Breast epithelium (tissue), 4 donors: Measurements from ENCODE around the gene ELOF1. TPM values are rescaled to one million over a fixed set of nuclear protein-coding genes. Genes with fewer than 3 reads are reported as not detected.
"Not testable (repeated sequence)": the region's sequence is repeated elsewhere in the genome, so short reads cannot be mapped to it uniquely, and the experiment has no call there.

Experiments
- DNase-seq, 2 donors: peaks; one replicate each; pipeline ENCODE4 v3.0.0-alpha.2; 2019; ENCODE audit warnings: low spot score in 2 of 2
- H3K27ac ChIP-seq, 2 donors: fragments of 200-600 bp; sonication (generic) in 1 of 2; one replicate each; pipeline ENCODE4 v1.5.1; 2016 to 2019; ENCODE audit warnings: mild to moderate bottlenecking in 1 of 2
- H3K27me3 ChIP-seq, 2 donors: fragments of 200-600 bp; sonication (generic) in 1 of 2; one replicate each; pipeline versions ENCODE4 v1.5.1 to v1.6.0; 2017 to 2019; ENCODE audit warnings: control low read depth in 1 of 2, mild to moderate bottlenecking in 1 of 2
- H3K36me3 ChIP-seq: fragments of 200-600 bp; one replicate; pipeline ENCODE4 v1.5.1; 2019
- H3K4me1 ChIP-seq, 2 donors: fragments of 200-600 bp; sonication (generic); one replicate each; pipeline ENCODE4 v1.5.1; 2016 to 2019; ENCODE audit warnings: control low read depth in 1 of 2
- H3K4me3 ChIP-seq, 3 donors: fragments of 200-600 bp; sonication (generic); 1 replicate in 2 of 3; 2 replicates in 1 of 3; pipeline ENCODE4 v1.5.1; 2016 to 2019; ENCODE audit warnings: mild to moderate bottlenecking in 3 of 3, moderate library complexity in 2 of 3
- H3K9me3 ChIP-seq, 2 donors: fragments of 200-600 bp; sonication (generic) in 1 of 2; one replicate each; pipeline ENCODE4 v1.5.1; 2016 to 2019; ENCODE audit warnings: control low read depth in 1 of 2
- POLR2A ChIP-seq: fragments of 450-650 bp; IDR thresholded peaks from one replicate; pipeline ENCODE4 v1.6.1; 2016; ENCODE audit warnings: antibody characterized with exemption, mild to moderate bottlenecking, moderate library complexity
- POLR2AphosphoS5 ChIP-seq, 3 donors: sonication (generic); formaldehyde crosslinking; IDR thresholded peaks; one replicate each; pipeline ENCODE4 v1.6.1; 2017; ENCODE audit warnings: antibody characterized with exemption in 3 of 3
- intact Hi-C: fragments of 100-400 bp; cut with DNase I; formaldehyde crosslinking; loops from one replicate; pipeline ENCODE4 v1.15.1; 2023; ENCODE audit warnings: low total_unique reads
- total RNA-seq, 3 donors: library from RNA; depleted of rRNA; stranded (reverse); fragments of >200 nt; gene quantifications; one replicate each; pipeline ENCODE4 v1.1.0, GENCODE V29; 2016
- TF ChIP-seq, protein P1 (sequence below), 3 donors: fragments of 450-650 bp; IDR thresholded peaks; one replicate each; pipeline ENCODE4 v1.5.1; 2016 to 2017; ENCODE audit warnings: antibody characterized with exemption in 3 of 3, mild to moderate bottlenecking in 3 of 3, moderate library complexity in 3 of 3

Gene ELOF1
- total RNA-seq, 3 donors from 2014 or later, result 31.7 to 38.0 (median 37.3) TPM

DNA sequence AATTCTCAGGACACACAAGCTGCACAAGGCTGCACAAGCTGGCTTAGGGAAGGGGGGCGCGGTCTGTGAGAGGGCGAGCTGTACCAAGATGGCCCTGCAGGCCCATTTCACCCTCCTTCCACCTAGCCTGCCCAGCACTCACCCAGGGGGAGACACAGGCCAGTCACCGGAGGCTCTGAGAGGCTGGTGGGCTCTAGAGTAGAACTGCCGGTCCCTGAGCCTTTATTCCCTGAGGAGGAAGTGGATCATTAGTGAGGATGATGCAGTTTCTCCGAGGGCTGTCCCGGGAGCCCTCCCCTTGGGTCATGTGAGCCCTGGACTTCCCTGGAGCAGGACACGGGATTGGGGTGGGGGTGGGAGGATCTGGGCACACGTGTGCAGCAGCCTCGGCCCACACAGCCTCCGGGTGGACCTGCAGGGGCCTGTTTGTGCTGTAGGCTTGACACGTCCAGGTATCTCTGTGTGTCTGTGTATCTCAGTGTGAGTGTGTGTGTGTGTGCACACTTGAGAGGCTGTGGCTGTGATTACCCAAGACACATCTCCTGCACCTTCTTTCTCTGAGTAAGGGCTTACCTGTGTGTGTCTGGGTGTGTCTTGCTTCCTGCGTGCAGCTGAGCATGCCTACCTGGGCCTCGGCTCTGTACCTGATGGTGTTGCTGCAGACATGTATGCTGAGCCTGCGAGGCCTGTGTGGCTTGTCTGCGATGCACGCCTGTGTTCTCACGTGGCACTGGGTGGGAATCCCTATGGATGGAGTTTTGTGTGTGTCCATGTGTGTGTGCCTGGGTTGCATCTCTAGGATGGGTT lies 18.6 kb upstream of the ELOF1 start, which contains the start of gene ACP5:
Gene ACP5, minus strand, starts transcription at position 195 of the 807 bp plus-strand sequence. CDS start 328 bp downstream, outside the sequence.
- Histone ChIP-seq H3K27ac (peak within 1 kb of the TSS; percentile 68 to 81), H3K27me3 (no peaks in the 10 kb centered on the region), H3K36me3 (no peaks in the 10 kb centered on the region), H3K9me3 (no peaks in the 10 kb centered on the region), H3K4me3 (peak within 1 kb of the TSS; percentile 36 to 64 (median 57)), H3K4me1 (no peaks in the 10 kb centered on the region)
- TF ChIP-seq POLR2A (no peak), POLR2AphosphoS5 (IDR thresholded peaks at IDR 0.05) (no peak)
- TF ChIP-seq, protein P1, sequence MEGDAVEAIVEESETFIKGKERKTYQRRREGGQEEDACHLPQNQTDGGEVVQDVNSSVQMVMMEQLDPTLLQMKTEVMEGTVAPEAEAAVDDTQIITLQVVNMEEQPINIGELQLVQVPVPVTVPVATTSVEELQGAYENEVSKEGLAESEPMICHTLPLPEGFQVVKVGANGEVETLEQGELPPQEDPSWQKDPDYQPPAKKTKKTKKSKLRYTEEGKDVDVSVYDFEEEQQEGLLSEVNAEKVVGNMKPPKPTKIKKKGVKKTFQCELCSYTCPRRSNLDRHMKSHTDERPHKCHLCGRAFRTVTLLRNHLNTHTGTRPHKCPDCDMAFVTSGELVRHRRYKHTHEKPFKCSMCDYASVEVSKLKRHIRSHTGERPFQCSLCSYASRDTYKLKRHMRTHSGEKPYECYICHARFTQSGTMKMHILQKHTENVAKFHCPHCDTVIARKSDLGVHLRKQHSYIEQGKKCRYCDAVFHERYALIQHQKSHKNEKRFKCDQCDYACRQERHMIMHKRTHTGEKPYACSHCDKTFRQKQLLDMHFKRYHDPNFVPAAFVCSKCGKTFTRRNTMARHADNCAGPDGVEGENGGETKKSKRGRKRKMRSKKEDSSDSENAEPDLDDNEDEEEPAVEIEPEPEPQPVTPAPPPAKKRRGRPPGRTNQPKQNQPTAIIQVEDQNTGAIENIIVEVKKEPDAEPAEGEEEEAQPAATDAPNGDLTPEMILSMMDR (IDR thresholded peaks at IDR 0.05), result no peak
- DNase-seq, result no peak
- intact Hi-C loops, result no loop called here

DNA sequence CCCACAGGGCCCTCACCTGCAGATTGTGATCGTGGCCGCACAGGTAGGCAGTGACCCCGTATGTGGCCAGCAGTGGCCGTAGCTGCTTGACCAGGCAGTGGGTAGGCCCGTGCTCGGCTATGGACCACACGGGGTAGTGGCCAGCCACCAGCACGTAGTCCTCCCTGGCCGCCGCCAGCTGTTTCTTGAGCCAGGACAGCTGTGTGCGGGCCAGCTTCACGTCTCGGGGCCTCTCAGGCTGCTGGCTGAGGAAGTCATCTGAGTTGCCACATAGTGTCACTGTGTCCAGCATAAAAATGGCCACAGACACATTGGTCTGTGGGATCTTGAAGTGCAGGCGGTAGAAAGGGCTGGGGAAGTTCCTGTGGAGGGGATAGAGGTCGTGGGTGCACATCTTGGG lies 17.2 kb upstream of the ELOF1 start:
- Histone ChIP-seq H3K27ac (peak overlapping the region in 1 of 2 donors; percentile 55), H3K4me1 (no peaks in the 10 kb centered on the region), H3K9me3 (no peaks in the 10 kb centered on the region), H3K4me3 (no peak overlapping the region), H3K27me3 (no peaks in the 10 kb centered on the region), H3K36me3 (no peaks in the 10 kb centered on the region)
- TF ChIP-seq, protein P1 (IDR thresholded peaks at IDR 0.05), result no peak
- no peak for TF ChIP-seq POLR2AphosphoS5 (IDR thresholded peaks at IDR 0.05)
- no peak for TF ChIP-seq POLR2A
- no peak for DNase-seq
- intact Hi-C loops, result no loop called here

DNA sequence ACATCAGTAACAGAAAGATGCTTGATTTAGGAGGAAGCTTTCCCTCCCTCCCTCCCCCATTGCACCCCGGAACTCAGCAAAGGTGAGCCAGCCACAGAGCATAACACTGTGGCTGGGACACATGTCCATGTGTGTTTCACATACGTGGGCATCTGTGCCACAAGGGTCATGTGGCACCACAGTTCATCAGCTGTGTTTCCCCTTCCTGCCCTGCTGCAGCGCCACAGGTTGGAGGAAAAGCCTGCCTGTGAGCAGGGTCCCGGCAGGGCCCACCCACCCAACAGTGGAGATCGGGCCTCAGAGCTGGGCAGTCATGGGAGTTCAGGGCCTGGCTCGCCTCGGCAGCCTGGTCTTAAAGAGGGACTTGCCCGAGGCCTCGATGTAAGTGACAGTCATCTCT lies 15.7 kb upstream of the ELOF1 start:
- Histone ChIP-seq H3K36me3 (no peaks in the 10 kb centered on the region), H3K27ac (no peak overlapping the region), H3K9me3 (no peaks in the 10 kb centered on the region), H3K27me3 (no peaks in the 10 kb centered on the region), H3K4me1 (no peaks in the 10 kb centered on the region), H3K4me3 (no peak overlapping the region)
- intact Hi-C loops, result no loop called here
- TF ChIP-seq, protein P1 (IDR thresholded peaks at IDR 0.05), result no peak
- DNase-seq, result no peak

DNA sequence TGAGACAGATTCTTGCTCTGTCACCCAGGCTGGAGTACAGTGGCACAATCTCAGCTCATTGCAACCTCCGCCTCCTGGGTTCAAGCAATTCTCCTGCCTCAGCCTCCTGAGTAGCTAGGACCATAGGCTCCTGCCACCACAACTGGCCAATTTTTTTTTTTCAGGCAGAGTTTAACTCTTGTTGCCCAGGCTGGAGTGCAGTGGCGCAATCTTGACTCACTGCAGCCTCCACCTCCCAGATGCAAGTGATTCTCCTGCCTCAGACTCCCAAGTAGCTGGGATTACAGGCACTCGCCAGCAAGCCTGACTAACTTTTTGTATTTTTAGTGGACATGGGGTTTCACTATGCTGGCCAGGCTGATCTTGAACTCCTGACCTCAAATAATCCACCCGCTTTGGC lies 14.7 kb upstream of the ELOF1 start:
- H3K4me3 ChIP-seq, H3K27me3 ChIP-seq, H3K36me3 ChIP-seq, H3K4me1 ChIP-seq, H3K9me3 ChIP-seq, H3K27ac ChIP-seq, DNase-seq, intact Hi-C loops: not testable (repeated sequence)

DNA sequence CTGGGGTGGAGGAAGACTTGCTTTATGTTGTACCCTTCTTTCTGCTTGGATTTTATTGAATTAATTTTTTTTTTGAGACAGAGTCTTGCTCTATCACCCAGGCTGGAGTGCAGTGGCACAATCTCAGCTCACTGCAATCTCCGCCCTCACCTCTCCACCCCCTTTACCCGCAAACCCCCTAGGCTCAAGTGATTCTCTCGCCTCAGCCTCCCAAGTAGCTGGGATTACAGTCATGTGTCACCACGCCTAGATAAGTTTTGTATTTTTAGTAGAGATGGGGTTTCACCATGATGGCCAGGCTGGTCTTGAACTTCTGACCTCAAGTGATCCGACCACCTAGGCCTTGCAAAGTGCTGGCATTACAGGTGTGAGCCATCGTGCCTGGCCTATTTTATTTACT lies 14.3 kb upstream of the ELOF1 start:
- H3K4me3 ChIP-seq, H3K27me3 ChIP-seq, H3K27ac ChIP-seq, H3K4me1 ChIP-seq, H3K9me3 ChIP-seq, DNase-seq, intact Hi-C loops, H3K36me3 ChIP-seq: not testable (repeated sequence)

DNA sequence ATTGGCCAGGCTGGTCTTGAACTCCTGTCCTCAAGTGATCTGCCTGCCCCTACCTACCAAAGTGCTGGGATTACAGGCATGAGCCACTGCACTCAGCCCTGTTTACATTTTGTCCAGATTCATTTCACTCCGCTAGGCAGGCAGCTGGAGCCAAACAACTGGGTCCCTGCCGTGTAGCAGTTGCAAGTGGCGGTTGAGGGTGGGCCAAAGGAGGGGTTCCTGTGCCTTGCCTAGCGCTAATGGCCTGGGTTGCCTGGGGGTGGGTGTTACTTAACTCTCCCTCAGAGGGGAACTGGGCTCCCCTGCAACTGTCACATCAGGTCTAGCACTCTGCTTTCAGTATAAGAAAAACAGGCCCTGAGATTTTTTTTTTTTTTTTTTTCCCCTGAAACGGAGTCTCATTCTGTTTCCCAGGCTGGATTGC lies 11.0 kb upstream of the ELOF1 start:
- Histone ChIP-seq H3K36me3 (no peaks in the 10 kb centered on the region), H3K27me3 (no peaks in the 10 kb centered on the region), H3K4me3 (no peak overlapping the region), H3K27ac (no peak overlapping the region), H3K4me1 (no peaks in the 10 kb centered on the region), H3K9me3 (no peaks in the 10 kb centered on the region)
- TF ChIP-seq POLR2AphosphoS5 (IDR thresholded peaks at IDR 0.05) (no peak), POLR2A (no peak)
- TF ChIP-seq, protein P1 (IDR thresholded peaks at IDR 0.05), result no peak
- intact Hi-C loops, result no loop called here
- DNase-seq, result no peak
